Spleen (tissue), 7 donors: ENCODE results near the gene MME.

Source experiments
- CTCF ChIP-seq, 11 experiments: fragments of 200-600 bp in 7 of 11; fragments of 450-650 bp in 4 of 11; sonication (generic) in 4 of 11; IDR thresholded peaks in 8 of 11; conservative IDR thresholded peaks in 3 of 11; 1 replicate in 7 of 11; 2 replicates in 4 of 11; pipeline versions ENCODE4 v1.4.0 to v1.8.0; 2016 to 2021; ENCODE audit warnings: antibody characterized with exemption in 11 of 11, inconsistent platforms in 4 of 11, mild to moderate bottlenecking in 1 of 11
- POLR2AphosphoS5 ChIP-seq, 3 donors: sonication (generic); formaldehyde crosslinking; IDR thresholded peaks; one replicate each; pipeline ENCODE4 v1.5.1; 2017; ENCODE audit warnings: antibody characterized with exemption in 3 of 3
- donor health status: DM: no; HTN: no; CAD: no; lungs with moderate emphysema.
- donor health status: DM: no; HTN: no; CAD: no.
- donor health status: DM: no; HTN: no; CAD: no.

- TF ChIP-seq POLR2AphosphoS5 (IDR thresholded peaks at IDR 0.05) (no peak), CTCF (IDR thresholded peaks at IDR 0.05 in 8 of 11, conservative IDR thresholded peaks at IDR 0.05 in 3 of 11) (no peak)
Measured at GRCh38 chr3:155052470-155052869, 27.6 kb upstream of the MME start.
